UCSD-AML1 (cell line): ENCODE data around the gene GSKIP.

Experiments
- DNase-seq: peaks from one replicate; lab custom pipeline; 2025; ENCODE audit not compliant: unreplicated experiment; lab: John Stamatoyannopoulos, UW

The GSKIP gene

DNA sequence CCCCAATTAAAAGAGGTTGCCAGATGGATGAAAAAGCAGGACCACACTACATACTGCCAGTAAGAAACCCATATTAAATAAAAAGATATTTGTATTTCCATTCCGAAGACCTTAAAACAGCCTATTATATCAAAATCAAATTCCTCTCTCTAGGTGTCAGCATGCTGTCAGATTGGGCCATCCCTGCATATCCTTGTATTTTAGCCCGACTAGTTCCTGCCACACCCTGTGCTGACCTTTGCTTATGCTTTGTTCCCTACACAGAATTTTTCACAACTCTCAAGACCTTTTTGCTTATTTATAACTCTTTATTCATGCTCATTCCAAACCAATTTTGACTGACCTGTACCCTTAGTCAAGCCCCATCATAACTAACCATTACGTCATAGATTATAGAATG is 12.8 kb downstream of the GSKIP start:
- no peak for DNase-seq

DNA sequence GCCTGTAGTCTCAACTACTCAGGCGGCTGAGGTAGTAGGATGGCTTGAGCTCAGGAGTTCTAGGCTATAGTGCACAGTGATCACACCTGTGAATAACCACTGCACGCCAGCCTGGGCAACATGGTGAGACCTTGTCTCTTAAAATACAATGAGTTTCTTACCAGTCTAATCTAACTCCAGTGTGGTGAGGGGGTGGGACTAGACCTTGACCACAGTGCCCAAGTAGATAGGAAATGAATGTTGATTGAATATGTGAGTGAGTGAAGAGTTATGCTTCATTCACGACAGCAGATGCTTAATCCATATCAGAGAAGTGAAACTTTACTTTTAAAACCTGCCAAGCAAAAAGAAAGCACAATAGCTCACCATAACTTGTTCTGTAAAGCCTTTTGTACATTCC is 17.4 kb downstream of the GSKIP start:
- DNase-seq, result no peak

DNA sequence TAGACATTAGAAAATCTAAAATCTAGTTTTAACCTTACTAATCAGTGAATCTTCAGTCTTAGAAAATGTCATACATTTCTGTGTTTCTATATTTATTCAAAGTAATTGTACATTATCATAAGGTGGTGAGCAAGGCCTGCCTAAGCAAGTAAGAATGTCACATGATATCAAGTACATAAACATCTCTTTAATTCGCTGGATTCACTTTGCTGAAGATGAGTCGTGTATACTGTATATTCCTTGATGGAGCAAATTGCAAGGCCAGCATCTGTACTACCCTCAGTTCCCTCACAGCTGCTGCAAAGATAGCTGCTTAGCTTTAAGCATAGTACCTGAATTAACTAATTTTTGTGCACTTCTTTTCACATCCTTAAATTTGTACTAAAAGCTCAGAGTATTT is 20.1 kb downstream of the GSKIP start:
- no peak for DNase-seq

DNA sequence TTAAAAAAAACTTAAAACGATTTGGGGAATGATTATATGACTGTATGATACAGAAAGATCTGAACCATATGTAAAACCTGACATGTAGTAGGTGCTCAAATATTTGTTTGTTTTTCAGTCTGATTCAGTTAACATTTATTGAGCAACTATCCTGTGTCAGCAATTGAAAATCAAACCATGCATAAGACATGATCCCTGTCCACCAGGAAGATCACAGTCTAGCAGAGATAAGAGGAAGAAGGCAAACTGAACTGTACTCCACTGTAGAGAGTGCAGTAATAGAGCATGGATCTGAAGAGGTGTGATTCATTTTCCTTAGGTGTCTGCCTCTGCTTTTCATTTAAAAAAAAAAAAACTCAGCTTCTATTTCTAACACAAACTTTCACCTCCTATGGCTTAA is 20.7 kb downstream of the GSKIP start:
- DNase-seq, result no peak

DNA sequence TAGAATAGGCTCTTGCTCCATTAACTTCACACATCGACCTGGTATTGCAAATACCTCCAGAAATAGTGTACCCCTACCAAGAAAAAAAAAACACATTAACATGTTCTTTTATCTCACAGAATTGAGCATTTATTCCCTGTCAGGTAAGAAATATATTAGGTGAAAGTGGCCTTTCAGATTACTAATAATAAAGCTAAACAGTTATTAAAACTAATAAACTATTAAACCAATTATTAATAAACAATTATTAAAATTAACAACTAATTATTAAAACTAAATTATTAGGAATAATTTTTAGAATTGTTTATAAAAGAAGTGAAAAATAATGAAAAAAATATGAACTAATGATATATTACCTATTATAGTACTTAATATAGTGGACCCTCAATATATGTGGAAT is 21.4 kb downstream of the GSKIP start:
- DNase-seq, result no peak

DNA sequence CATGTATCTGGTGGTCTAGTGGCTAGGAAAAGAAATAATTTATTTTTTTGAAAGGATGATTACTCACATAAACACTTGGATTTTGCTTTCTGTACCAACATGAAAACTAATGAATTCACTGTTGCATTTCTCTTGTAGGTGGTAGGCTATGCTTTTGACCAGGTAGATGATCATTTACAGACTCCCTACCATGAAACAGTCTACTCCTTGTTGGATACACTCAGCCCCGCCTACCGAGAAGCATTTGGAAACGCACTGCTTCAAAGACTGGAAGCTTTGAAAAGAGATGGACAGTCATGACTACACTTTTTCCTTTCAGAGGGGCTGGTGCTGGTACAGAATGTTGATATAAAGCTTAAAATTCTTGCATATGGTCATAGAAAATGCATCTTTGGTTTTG is 22.1 kb downstream of the GSKIP start:
- DNase-seq, result no peak

DNA sequence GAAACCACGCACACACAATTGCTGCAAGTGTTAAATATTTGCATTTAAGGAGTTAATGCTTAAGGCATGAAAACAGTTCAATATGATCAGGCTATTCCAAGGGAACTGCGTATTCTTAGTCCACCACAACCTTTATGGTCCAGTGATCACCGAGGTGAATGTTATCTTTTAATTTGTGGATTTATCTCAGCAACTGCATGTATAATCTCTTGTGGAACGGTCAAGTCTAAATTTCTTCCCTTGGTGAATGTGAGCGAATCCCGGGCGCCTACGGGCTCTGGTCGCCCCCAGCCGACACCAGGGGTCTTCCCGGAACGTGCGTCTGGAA is 27.6 kb downstream of the GSKIP start:
- DNase-seq, result no peak

DNA sequence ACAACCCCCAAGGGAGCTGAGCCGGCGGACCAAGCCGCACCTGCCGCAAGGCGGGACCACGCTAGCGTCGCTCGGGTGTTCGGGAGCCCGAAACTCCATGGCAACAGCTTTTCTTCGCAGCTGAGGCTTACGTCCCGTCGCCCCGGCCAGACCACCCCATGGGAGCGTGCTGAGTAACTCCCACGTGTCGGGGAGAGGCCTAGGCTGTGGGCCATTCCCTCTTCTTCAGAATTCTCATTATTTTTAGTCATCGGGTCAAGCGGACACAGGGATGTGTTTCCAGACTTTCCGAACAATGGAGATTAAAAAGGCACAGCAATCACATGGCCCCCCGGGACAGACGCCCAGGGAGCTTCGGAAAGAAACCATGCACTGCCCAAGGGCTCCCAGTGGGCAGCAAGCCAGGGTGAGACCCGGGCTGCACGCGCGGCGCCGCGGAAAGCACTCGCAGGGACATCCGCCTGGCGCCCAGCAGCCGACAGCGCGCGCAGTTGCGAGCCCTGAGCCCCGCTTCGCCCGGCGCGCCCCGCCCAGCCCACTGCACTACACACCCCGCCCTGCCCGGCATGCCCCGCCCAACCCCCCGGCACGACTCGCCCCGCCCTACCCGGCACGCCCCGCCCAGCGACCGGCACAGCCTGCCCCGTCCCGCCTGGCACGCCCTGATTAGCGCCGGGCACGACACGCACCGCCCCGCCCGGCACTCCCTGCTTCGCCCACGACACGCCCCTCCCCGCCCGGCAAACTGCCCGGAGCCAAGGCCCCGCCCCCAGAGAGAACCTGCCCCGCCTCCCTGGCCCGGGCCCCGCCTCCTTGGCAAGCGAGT is 28.2 kb downstream of the GSKIP start:
- peak; percentile 98 for DNase-seq

DNA sequence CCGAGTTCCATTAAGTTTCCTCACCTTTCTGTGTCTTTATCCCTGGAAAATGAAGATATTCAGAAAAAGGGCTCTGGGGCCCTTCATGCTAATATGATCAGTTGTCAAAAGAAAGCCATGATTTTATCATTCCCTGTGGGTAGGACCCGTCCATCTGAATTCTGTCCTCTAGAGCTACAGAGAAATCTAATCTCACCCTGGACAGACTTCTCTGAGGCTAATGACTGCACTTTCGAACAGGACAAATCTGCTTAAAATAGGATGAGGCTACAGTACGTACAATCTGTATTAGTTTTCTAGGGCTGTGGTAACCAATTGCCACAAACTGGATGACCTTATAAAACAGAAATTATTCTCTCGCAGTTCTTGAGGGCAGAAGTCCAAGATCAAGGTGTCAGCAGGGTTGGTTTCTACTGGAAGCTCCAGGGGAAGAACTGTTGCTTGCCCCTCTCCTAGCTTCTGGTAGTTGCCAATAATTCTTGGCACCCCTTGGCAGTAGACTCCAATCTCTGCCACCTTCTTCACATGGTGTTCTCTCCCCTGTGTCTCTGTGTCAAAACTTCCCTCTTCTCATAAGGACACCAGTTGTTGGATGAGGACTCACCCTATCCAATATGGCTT is 29.9 kb downstream of the GSKIP start:
- DNase-seq, result no peak

DNA sequence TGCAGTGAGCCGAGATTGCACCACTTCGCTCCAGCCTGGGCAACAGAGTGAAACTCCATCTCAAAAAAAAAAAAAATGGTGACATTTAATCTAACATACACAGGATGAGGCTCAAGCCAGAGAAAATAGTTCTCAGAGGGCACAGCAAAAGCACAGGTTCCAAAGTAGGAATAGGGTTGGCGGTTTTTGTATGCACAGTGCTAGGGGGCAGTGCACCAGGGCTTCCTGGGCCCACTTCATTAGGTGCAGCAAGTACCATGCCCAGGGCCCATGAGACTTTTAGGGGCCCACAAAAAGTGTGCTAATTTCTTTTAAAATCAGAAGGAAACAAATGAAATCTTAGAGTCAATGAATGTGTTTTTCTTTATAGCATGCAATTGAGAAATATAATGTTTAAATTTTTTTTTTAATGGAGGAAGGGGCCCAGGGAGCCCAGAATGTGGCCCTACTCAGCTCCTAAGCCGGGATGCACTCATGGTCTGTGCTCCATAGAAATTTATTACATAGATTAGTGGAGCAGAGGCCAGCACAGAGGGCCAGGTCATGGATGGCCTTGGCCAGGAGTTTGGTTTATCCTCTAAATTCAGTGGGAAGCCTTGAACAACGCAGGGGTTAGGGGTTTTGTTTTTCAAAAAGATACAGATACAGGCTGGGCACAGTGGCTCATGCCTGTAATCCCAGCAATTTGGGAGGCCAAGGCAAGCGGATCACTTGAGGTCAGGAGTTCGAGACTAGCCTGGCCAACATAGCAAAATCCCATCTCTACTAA is 30.9 kb downstream of the GSKIP start:
- DNase-seq, result no peak

DNA sequence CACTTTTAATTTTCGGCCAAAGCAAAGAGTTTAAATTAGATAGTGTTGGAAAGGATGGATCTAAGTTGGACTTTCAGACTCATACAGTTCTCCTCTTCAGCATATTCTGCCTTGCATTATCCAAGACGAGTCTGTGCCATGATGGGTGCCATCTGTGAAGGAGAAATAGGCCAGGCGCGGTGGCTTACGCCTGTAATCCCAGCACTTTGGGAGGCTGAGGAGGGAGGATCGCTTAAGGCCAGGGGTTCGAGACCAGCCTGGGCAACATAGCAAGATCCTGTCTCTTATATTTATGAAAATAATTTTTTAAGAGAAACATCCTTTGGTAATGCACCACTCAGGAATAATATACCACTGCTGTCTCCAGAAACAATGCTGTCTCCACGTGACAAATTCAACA is 35.1 kb downstream of the GSKIP start:
- DNase-seq, result no peak

DNA sequence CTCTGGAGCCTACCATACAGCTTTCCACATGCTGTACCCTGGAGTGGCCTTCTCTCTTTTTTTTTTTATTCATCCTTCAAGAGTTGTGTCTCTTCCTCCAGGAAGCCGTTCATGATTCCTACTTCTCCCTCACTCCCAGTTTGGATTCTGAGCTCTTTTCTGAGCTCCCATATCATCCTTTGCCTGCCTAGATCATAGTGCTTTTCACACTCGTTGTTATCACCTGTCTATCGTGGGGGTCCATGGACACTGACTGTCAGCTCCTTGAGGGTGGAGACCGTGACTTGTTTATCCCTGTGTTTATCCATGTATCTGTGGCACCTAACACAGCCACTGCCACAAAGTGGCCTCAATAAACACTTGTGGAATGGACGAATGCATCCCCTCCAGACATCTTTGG is 35.6 kb downstream of the GSKIP start:
- no peak for DNase-seq

DNA sequence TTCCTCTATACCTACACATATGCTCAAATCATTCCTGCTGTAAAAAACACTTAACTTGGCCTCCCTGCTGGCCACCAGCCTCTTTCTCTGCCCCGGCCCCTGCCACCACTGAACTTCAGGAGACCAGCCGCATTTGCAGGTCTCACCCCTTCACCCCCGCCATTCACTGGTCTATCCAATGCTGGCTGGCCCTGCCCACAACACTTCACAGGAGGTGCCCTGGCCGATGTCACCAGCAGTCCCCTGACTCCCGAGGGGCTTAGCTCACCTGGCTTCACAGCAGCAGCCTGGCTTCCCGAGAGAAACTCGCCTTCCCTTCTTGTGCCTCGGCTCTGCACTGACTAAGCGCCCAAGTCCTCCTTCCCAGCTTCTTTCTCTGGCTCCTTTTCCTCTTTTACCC is 36.1 kb downstream of the GSKIP start:
- no peak for DNase-seq

DNA sequence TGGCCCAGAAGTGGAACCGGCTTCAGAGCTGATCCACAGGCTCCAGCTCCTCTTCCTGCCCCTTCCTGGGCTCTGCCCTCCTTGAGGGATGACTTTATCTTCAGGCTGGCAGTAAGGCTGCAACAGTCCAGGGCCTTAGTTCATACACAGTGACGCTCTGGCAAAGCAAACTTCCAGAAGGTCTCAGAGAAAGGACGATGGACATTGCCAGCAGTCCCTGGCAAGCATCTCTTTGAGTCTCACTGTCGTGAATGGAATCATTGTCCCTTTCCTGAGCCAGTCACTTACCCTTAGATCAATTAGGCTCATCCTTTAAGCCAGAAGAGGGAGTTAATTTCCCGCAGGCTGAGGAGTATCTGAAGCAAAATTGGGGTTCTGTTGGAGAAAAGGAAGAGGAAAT is 37.2 kb downstream of the GSKIP start:
- DNase-seq, result no peak

DNA sequence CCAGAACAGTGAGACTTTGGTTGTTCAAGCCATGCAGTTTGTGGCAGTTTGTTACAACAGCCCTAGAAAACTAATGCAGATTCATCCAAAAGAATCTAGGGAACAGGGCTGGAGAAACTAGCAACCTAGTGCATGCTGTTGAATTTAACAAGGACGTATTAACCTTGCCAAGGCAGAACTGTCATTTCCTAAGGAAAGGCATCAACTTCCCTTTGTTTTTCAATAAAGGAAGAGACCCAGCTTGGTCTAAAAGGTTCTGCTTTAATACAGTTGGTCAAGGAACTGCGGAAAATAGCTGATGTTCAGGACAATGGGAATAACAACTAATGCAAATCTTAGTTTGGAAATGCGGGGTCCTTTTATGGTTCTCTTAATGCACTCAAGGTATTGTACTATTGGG is 40.1 kb downstream of the GSKIP start:
- no peak for DNase-seq

DNA sequence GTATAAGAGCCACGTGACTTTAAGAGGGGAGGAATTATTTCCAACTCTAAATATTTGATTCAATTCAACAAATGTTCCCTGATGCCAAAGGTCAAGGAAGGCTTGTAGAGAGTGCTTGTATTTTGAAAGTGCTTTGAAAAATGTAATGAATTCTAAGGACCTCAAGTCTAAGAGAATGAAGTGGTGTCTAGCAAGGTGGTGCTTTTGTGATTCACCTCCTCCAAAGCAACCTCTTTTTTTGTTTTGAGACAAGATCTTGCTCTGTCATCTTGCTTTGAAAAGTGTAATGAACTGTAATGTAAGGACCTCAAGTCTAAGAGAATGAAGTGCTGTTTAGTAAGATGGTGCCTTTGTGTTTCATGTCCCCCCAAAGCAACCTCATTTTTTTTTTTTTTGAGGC is 42.4 kb downstream of the GSKIP start:
- DNase-seq, result no peak

DNA sequence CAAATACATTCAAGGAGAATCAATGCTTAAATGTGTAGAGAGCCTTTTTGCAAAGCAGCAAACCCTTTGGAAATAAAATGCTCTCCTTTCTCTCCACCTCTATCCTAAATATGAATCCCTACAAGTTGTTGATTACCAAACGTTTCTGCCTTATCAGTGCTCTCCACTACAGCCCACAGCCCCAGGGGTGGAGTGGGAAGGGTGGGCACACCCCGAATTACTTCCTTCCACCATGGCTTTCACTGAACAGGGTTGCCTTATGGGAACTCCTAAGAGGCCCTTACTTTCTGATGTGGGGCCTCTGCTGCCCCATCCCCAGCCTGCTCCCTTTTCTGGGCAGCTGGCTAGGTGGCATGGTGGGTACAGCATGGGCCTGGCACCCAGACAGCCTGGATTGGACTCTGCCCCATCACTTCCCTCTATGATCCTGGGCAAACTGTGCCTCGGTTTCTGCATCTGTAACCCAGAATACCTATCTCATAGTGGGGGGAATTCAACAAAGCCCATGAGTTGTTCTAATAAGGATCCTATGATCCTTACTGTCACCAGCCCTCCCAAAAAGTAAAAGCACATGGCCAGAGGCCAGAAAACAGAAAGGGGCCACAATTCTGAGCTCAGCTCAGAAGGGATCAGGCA is 44.7 kb downstream of the GSKIP start:
- DNase-seq, result no peak

DNA sequence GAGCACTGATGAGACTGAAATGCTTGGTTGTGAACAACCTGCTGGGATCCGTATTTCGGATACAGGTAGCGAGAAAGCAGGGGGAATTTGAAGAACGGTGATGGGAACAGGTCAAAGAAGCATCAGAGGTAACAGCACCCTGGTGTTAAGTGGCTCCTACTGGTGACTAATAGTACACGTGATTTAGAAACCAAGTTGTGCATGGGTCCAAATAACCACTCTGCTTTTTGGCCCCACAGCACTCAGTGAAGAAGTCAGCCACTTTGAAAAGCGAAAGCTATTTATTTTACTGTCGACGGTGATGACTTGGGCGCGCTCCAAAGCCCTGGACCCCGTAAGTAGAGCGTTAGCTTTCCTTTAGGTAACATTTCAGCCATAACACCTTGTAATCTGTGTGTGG is 45.3 kb downstream of the GSKIP start:
- no peak for DNase-seq

DNA sequence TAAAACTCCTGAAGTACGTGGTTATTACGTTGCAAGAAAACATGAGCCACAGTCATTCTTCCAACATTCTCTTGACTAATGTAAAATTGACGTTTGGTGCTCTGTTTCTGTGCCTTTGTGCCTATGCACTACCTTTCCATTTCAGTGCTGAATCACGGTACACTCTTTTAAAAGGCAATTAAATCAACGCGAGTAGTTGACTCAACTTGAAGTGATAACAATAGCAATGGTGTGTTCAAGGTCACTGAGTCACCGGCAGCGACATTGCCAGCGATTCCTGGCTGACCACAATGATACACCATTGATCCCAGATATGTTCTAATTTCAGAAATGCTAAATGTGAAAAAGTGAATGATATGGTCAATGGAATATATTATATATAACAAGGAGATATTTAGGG is 46.4 kb downstream of the GSKIP start:
- no peak for DNase-seq

DNA sequence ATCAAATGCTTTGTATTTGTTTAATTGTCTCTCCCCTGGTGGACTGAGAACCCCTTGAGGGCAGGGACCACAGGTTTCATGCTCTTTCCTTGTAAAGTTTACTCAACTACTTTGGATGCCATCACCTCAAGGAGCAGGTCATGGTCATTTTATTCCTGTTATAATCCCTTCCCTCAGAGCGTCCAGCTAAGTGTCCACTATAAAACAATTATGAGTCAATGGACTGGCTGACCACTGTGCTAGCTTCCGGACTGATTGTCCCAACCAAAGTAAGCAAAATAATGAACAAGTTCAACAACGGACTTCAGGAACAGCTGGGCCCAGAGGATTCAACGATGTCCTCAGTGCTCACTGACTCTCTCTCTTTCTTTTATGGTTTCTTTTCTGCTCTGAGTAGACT is 46.8 kb downstream of the GSKIP start:
- DNase-seq, result no peak

DNA sequence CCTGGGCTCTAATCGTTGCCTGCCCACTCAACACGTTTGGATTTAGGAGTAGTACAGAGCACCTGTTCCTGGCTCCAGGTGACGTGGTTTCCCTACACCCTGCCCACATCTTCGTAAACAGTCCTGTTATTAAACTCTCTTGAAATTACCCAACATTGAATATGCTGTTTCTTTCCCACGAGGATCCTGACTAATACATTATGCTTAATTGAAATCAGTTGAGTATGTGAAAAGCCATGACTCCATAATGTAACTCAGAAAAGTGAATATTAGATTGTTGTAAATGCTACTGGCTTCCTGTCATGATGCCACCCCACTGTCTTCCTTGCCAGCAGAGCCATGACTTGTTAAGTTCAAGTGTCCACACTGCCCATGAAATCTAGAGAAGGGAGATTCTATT is 50.2 kb downstream of the GSKIP start:
- no peak for DNase-seq

DNA sequence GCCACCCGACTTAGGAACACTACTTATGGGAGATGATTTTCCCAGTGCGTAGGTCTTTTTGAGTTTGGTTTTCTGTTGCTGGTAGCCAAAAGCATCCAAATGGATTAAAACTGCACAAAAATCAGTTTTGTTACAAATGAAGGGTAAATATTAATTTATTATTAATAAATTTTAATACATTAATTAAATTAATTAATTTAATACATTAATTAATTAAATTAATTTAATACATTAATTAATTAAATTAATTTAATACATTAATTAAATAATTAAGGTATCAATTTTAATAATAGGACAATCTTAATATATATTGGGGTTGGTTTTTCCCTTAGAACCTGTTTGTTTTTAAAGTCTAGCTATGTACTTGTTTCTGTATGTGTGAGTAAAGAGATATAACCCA is 52.2 kb downstream of the GSKIP start:
- DNase-seq, result no peak
